GM13976 (cell line): ENCODE data around the gene PDLIM5.

Source experiments
- DNase-seq: peaks from one replicate; pipeline ENCODE4 v3.0.0; 2012; ENCODE audit warnings: low spot score
- in situ Hi-C: fragments of 300-500 bp; cut with MboI; formaldehyde crosslinking; loops from one replicate; pipeline ENCODE4 v1.12.0; 2022; ENCODE audit warnings: low sequenced_read_pairs, mixed read lengths, inconsistent platforms; ENCODE audit not compliant: unreplicated experiment
- TF ChIP-seq, protein P1 (sequence below): IDR thresholded peaks from 2 replicates; pipeline ENCODE4 v1.5.1; 2012; ENCODE audit warnings: borderline replicate concordance, mild to moderate bottlenecking; ENCODE audit not compliant: insufficient read depth; ENCODE audit errors: extremely low read depth, missing control alignments, control extremely low read depth

The PDLIM5 gene

DNA sequence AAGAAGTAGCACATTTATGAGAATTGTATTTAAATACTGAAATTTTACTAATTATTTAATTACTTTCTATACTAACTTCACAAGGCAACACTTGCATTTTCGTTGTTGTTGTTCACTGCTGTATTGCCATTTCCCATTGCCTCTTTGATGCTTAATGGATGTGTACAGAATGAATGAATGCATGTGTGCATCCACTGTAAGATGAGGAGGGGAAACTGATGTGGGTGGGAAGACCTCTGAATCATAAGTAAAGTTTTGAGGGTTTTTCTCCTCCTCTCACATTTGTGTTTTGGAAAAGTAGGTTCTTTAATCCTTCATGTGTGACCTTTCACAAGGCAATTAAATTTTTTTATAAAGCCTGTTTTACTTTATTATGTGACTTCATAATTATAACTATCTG lies 46.8 kb downstream of the PDLIM5 start:
- TF ChIP-seq, protein P1, sequence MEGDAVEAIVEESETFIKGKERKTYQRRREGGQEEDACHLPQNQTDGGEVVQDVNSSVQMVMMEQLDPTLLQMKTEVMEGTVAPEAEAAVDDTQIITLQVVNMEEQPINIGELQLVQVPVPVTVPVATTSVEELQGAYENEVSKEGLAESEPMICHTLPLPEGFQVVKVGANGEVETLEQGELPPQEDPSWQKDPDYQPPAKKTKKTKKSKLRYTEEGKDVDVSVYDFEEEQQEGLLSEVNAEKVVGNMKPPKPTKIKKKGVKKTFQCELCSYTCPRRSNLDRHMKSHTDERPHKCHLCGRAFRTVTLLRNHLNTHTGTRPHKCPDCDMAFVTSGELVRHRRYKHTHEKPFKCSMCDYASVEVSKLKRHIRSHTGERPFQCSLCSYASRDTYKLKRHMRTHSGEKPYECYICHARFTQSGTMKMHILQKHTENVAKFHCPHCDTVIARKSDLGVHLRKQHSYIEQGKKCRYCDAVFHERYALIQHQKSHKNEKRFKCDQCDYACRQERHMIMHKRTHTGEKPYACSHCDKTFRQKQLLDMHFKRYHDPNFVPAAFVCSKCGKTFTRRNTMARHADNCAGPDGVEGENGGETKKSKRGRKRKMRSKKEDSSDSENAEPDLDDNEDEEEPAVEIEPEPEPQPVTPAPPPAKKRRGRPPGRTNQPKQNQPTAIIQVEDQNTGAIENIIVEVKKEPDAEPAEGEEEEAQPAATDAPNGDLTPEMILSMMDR: no peak
- in situ Hi-C loops: no loop called here

DNA sequence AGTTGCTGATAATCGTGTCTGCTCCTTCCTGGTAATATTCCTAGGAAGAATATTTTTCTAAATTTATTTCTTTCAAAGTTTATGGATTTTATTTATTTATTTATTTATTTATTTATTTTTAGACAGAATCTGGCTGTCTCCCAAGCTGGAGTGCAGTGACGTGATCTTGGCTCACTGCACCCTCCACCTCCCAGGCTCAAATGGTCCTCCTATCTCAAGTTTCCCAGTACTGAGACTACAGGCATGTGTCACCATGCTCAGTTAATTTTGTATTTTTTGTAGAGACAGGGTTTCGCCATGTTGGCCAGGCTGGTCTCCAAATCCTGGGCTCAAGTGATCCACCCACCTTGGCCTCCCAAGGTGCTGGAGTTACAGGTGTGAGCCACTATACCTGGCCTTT lies 48.9 kb downstream of the PDLIM5 start:
- TF ChIP-seq, protein P1: no peak
- in situ Hi-C loops: no loop called here

More for the DNA sequence above, 46.8 kb downstream of the PDLIM5 start:
- DNase-seq: no peak

DNA sequence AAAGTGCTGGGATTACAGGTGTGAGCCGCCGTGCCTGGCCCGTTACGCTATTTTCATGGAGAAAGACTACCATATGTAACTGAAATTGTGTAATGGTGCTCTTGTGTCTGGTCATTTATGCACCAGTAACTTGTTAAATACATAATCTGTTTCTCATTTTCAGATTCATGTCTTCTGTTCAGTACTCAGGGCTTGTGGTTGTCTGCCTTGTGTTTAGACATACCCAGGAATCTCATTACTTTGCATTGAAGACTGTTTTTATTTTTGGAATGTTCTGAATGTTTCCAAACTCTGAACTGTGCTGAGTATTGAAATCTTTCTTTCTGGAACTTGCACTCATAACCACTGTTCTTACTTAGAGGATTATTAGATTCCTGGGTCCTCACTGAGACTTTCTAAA lies 52.8 kb downstream of the PDLIM5 start:
- no peak for DNase-seq
- TF ChIP-seq, protein P1: no peak
- in situ Hi-C loops: no loop called here

More for the DNA sequence above, 48.9 kb downstream of the PDLIM5 start:
- DNase-seq: no peak

DNA sequence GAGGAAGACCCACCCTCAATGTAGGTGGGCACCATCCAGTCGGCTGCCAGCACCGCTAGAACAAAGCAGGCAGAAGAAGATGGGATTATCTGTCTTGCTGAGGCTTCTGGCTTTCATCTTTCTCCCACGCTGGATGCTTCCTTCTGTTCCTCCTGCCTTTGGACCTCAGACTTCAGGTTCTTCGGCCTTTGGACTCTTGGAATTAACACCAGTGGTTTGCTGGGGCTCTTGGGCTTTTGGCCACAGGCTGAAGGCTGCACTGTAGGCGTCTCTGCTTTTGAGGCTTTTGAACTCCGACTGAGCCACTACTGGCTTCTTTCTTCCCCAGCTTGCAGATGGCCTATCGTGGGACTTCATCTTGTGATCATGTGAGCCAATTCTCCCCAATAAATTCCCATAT lies 55.1 kb downstream of the PDLIM5 start:
- TF ChIP-seq, protein P1: no peak
- in situ Hi-C loops: no loop called here
- DNase-seq: no peak

DNA sequence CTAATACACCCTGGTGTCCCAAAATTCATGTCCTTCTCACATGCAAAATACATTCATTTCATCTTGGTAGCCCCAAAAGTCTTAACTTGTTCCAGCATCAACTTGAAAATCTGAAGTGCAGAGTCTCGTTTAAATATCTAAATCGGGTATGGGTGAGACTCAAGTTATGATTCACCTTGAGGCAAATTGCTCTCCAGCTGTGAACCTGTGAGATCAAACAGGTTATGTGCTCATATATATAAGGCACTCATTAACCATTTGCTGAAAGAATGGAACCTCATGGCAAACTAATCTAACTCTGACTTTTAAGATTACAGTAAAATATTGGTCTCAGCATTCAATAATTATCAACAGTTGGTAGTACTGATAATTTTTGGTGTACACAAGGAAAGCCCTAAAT lies 55.5 kb downstream of the PDLIM5 start:
- TF ChIP-seq, protein P1: no peak
- in situ Hi-C loops: no loop called here
- DNase-seq: no peak

DNA sequence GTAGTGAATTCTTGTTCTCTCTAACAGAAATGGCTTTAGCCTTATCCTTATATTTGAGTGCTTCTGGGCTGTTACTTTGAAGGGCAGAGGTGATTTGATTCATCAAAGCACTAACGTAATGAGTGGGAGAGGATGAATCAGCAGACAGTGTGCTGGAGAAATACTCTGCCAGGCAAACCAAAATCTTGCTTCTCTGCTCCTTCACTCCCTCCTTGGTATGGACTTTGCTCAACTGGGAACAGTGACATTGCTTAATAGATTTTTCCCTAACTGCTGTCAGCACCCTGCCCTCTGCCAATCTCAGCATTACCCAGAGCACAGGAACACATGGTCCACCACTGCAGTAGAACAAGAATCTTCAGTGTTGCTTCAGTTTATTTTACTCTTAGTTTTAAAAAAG lies 56.0 kb downstream of the PDLIM5 start:
- no peak for DNase-seq
- in situ Hi-C loops: no loop called here
- TF ChIP-seq, protein P1: no peak

DNA sequence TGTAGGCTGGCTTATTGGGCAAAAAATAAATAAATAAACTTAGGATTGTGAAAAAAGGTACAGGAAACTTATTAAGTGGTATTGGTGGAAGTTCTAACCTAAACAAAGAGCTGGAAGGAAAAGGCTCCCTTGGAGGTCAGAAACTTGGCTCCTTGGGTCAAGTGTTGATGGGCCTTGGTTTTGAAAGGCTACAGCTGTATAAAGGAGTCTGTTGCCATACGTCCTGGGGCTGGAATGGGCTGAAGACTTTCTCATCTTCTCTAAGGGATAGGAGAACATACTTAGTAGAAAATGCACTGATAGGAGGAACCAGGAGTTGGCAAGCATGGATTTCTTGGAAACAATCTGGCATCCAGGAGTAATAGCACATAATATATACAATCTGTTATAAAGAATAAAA lies 56.6 kb downstream of the PDLIM5 start:
- TF ChIP-seq, protein P1: no peak
- in situ Hi-C loops: no loop called here
- DNase-seq: no peak
